ENCODE data around the gene KRTAP4-11.
"Not testable (repeated sequence)": the region's sequence is repeated elsewhere in the genome, so short reads cannot be mapped to it uniquely, and the experiment has no call there.

Gene KRTAP4-11

GRCh38 chr17:41117846-41118386 lies at the start of gene KRTAP4-11:
TSS of gene KRTAP4-11 (minus strand) at chr17:41118373. CDS start at chr17:41118315, 58 bp downstream.
- not testable (repeated sequence) for FAIRE-seq; DNase-seq (ENCODE audit: insufficient read length, low spot score)

- DNase-seq (ENCODE audit: insufficient read length, low spot score) (no peak), FAIRE-seq (no peak)
- TF ChIP-seq POLR2A (IDR thresholded peaks at IDR 0.05; ENCODE audit: low read depth, low read length) = no peak
Measured at GRCh38 chr17:41167561-41167960, 49.4 kb upstream of the KRTAP4-11 start.

- DNase-seq (ENCODE audit: insufficient read length, low spot score) (no peak), FAIRE-seq (peak; percentile 15)
- no peak for TF ChIP-seq POLR2A (IDR thresholded peaks at IDR 0.05; ENCODE audit: low read depth, low read length)
Measured at GRCh38 chr17:41163828-41164227, 45.7 kb upstream of the KRTAP4-11 start.

GRCh38 chr17:41160648-41161047 lies 42.5 kb upstream of the KRTAP4-11 start, which contains the start of gene KRTAP4-4:
TSS of gene KRTAP4-4 (minus strand) at chr17:41160748. CDS start at chr17:41160691, 57 bp downstream.
- FAIRE-seq = no peak
- no peak for TF ChIP-seq POLR2A (IDR thresholded peaks at IDR 0.05; ENCODE audit: low read depth, low read length)
- no peak for DNase-seq (ENCODE audit: insufficient read length, low spot score)

DNA sequence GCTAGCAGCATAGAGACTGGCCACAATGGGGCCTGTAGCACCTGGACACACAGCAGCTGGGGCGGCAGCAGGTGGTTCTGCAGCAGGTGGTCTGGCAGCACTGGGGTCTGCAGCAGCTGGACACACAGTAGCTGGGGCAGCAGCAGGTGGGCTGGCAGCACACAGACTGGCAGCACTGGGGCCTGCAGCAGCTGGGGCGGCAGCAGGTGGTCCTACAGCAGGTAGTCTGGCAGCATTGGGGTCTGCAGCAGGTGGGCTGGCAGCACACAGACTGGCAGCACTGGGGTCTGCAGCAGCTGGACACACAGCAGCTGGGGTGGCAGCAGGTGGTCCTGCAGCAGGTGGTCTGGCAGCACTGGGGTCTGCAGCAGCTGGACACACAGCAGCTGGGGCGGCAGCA lies 42.0 kb upstream of the KRTAP4-11 start:
- not testable (repeated sequence) for FAIRE-seq; DNase-seq (ENCODE audit: insufficient read length, low spot score)

GRCh38 chr17:41153856-41154255 lies 35.7 kb upstream of the KRTAP4-11 start:
- FAIRE-seq = no peak
- no peak for DNase-seq (ENCODE audit: insufficient read length, low spot score)
- TF ChIP-seq POLR2A (IDR thresholded peaks at IDR 0.05; ENCODE audit: low read depth, low read length) = no peak

DNA sequence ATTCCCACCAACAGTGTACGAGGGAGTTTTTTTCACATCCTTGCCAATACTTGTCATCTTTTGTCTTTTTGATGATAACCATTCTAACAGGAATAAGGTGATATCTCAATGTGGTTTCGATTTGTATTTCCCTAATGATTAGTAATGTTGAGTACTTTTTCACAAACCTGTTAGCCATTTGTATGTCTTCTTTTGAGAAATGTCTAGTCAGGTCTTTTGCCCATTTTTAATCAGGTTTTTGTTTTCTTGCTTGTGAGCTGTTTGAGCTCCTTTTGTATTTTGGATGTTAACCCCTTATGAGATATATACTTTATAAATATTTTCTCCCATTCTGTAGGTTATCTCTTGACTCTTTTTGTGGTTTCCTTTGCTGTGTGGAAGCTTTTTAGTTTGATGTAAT lies 33.4 kb upstream of the KRTAP4-11 start:
- TF ChIP-seq POLR2A (IDR thresholded peaks at IDR 0.05; ENCODE audit: low read depth, low read length) = no peak
- DNase-seq (ENCODE audit: insufficient read length, low spot score) (no peak), FAIRE-seq (no peak)

DNA sequence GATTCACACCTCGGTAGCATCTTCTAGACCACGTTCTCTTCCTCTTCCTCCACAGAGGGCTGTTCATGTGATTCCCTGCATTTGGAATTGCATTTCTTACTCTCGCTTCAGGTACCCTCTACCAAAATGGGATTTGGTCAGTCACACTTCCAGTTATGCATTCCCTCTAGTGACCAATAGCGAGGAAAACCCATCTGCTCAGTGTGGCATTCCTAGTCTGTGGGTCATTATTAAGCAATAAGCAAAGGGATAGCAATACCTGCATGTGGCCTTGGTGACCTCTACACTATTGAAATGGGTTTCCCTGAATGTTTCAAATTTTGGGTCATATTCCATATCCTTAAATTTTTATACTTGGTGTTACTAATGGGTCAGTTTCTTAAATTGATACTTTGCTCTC lies 31.9 kb upstream of the KRTAP4-11 start:
- no peak for DNase-seq (ENCODE audit: insufficient read length, low spot score)
- no peak for FAIRE-seq
- TF ChIP-seq POLR2A (IDR thresholded peaks at IDR 0.05; ENCODE audit: low read depth, low read length) = no peak

DNA sequence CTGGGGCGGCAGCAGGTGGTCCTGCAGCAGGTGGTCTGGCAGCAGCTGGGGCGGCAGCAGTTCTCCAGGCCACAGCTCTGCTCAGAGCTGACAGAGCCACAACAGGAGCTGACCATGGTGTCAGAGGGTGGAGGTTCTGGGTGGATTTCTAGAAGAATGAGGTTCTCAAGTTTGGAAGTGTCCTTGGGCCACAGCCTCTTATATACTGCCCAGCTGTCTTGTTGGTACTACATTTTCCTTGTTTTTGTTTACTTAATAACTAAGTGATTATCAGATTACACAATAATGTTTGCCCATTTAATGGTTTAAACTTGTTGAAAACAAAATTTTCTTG lies 31.4 kb upstream of the KRTAP4-11 start, which contains the start of gene KRTAP4-5:
KRTAP4-5 (minus strand) TSS at position 174 of the 334 bp plus-strand sequence; CDS start at position 116, 58 bp downstream.
- TF ChIP-seq POLR2A (IDR thresholded peaks at IDR 0.05; ENCODE audit: low read depth, low read length) = no peak
- DNase-seq (ENCODE audit: insufficient read length, low spot score) (no peak), FAIRE-seq (no peak)

DNA sequence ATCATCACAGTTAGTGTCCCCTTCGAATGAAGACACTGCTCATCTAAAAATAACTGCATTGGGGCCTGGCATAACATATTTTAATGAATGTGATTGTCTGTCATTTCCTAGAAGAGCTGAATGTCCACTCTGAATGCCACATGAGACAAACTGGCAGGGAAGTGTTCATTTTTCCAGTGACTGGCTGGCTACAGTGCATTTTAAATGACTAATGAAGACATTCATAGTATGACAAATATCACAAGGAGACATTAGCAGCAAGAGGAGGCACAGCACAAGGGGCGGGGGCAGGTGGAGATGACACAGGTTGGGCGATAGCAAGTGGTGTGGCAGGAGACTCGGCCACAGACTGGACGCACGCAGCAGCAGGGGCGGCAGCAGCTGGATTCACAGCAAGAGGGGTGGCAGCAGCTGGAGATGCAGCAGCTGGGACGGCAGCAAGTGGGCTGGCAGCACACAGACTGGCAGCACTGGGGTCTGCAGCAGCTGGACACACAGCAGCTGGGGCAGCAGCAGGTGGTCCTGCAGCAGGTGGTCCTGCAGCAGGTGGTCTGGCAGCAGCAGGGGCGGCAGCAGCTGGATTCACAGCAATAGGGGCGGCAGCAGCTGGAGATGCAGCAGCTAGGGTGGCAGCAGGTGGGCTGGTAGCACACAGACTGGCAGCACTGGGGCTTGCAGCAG lies 30.9 kb upstream of the KRTAP4-11 start:
- not testable (repeated sequence) for FAIRE-seq; DNase-seq (ENCODE audit: insufficient read length, low spot score)

DNA sequence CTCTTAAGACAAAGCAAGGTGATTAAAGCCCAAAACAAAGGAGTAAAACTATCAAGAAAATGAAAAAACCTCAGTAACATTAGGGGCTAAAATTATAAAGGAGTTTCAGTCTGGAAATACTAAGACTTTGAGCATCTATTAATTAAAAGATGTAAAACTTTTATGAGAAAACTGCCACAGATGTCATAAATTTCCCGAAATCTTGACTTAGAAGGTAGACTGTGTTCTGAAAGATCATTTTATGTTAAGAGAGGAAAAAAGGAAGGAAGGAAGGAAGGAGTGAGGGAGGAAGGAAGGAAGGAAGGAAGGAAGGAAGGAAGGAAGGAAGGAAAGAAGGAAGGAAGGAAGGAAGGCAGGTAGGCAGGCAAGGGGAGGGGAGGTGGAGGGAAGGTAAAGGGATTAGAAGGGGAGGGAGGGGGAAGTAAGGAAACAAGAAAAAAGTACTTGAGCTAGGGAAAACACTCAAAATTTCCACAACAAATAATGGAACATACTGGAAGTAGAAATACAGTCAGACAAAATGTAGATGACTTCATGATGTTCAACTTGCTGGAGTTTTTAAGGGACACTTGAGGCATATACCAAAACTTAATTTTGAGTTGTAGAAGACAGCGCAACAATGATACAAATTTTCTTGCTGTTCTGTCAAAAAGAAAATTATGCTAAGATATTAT lies 29.5 kb upstream of the KRTAP4-11 start:
- no peak for FAIRE-seq
- no peak for DNase-seq (ENCODE audit: insufficient read length, low spot score)
- no peak for TF ChIP-seq POLR2A (IDR thresholded peaks at IDR 0.05; ENCODE audit: low read depth, low read length)

DNA sequence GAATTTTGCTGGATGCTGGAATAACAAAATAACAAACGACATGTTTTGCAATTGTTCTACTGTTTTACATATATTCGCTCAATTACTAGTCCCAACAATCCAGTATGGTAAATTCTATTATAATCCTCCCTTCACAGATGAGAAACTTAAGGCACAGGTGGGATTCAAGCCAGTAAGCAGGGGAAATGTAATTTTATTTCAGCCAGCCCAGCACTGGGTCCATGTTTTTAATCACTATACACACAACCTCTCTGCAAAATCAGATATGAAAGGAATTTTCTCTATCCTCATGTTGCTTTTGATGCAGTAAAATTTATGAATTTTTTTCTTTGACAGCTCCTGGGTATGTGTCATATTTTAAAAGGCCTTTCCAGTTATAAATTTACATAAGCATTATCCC lies 27.1 kb upstream of the KRTAP4-11 start:
- no peak for TF ChIP-seq POLR2A (IDR thresholded peaks at IDR 0.05; ENCODE audit: low read depth, low read length)
- DNase-seq (ENCODE audit: insufficient read length, low spot score) (no peak), FAIRE-seq (no peak)

DNA sequence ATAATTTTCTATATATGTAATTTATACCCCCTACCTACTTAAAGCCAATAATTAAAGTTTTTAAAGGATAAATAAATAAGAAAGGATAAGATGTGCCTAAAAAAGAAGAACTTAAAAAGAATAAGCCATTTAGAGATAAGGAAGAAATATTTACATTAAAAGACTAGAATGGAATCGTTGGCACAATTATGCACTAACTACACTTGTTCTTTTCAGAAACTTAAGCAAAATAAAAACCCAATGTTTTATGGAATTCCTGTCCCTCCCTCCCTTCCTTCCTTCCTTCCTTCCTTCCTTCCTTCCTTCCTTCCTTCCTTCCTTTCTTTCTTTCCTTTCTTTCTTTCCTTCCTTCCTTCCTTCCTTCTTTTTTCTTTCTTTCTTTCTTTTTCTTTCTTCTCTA lies 26.7 kb upstream of the KRTAP4-11 start:
- DNase-seq (ENCODE audit: insufficient read length, low spot score) = no peak
- no peak for TF ChIP-seq POLR2A (IDR thresholded peaks at IDR 0.05; ENCODE audit: low read depth, low read length)
- FAIRE-seq = no peak

DNA sequence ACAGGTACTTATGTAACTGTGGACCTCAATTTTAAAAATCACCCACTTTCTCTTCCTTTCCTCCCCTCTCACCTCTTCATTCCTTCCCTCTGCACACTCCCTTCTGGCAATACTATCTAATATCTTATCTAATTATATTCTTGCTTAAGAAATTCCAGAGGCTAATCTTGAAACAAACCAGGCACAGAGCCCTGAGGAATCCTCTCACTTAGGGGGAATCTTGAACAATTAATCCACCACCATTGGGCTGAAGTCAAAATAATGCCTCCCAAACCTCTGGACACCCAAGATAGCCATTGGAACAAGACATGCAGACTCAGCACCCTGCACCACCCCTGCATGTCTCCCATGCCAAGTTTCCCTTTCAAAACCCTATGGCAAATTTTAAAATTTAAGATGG lies 23.2 kb upstream of the KRTAP4-11 start:
- DNase-seq (ENCODE audit: insufficient read length, low spot score) = no peak
- TF ChIP-seq POLR2A (IDR thresholded peaks at IDR 0.05; ENCODE audit: low read depth, low read length) = no peak
- no peak for FAIRE-seq
